SU-DHL-6 (cell line): ENCODE data around the gene EEF1AKMT4.

Experiments
- H2AFZ ChIP-seq: fragments of 200-600 bp; sonication (generic); 2 replicates; pipeline ENCODE4 v1.6.1; 2014; ENCODE audit warnings: low read depth, mild to moderate bottlenecking, moderate library complexity, mixed read lengths, antibody characterized with exemption, low read length; ENCODE audit not compliant: severe bottlenecking
- H3F3A ChIP-seq: fragments of 200-600 bp; shearing (Covaris generic); 2 replicates; pipeline ENCODE4 v1.6.0; 2016; ENCODE audit warnings: antibody characterized with exemption, mild to moderate bottlenecking; ENCODE audit not compliant: insufficient read depth
- H3K27ac ChIP-seq: fragments of 200-600 bp; sonication (generic); 2 replicates; pipeline ENCODE4 v1.5.1; 2016; ENCODE audit warnings: low read depth, mild to moderate bottlenecking, low read length, moderate library complexity, mixed read lengths
- H3K27me3 ChIP-seq: fragments of 200-600 bp; sonication (generic), shearing (Covaris generic); 2 replicates; pipeline ENCODE4 v1.6.0; 2014; ENCODE audit warnings: mild to moderate bottlenecking, low read length
- H3K36me3 ChIP-seq: fragments of 200-600 bp; sonication (generic); 2 replicates; pipeline ENCODE4 v1.6.1; 2014; ENCODE audit warnings: mild to moderate bottlenecking, low read length, mixed read lengths
- H3K4me2 ChIP-seq: fragments of 300-600, 200-600 bp; shearing (Covaris generic), sonication (generic); 2 replicates; pipeline ENCODE4 v1.6.0; 2014; ENCODE audit warnings: low read length, low read depth, mild to moderate bottlenecking; ENCODE audit not compliant: poor library complexity, severe bottlenecking
- H3K4me3 ChIP-seq: fragments of 200-600 bp; sonication (generic); 2 replicates; pipeline ENCODE4 v1.5.1; 2014; ENCODE audit warnings: antibody characterized with exemption, low read length, mild to moderate bottlenecking, mixed read lengths; ENCODE audit not compliant: insufficient read depth, poor library complexity, severe bottlenecking
- H3K79me2 ChIP-seq: fragments of 200-600 bp; sonication (generic); 2 replicates; pipeline ENCODE4 v1.6.1; 2014; ENCODE audit warnings: mild to moderate bottlenecking, low read length, moderate library complexity; ENCODE audit not compliant: insufficient read depth
- H3K9ac ChIP-seq: fragments of 200-600 bp; sonication (generic); 2 replicates; pipeline ENCODE4 v1.7.0; 2014; ENCODE audit warnings: mild to moderate bottlenecking, low read length
- H3K9me2 ChIP-seq: fragments of 200-600 bp; sonication (generic); replicated peaks from 2 replicates; pipeline ENCODE4 v1.6.1; 2014; ENCODE audit warnings: low read length; ENCODE audit not compliant: insufficient read depth
- H3K9me3 ChIP-seq: fragments of 200-600 bp; sonication (generic); 2 replicates; pipeline ENCODE4 v1.6.1; 2014; ENCODE audit warnings: low read length, mixed read lengths; ENCODE audit not compliant: insufficient read depth
- H4K20me1 ChIP-seq: fragments of 200-600 bp; sonication (generic); 2 replicates; pipeline ENCODE4 v1.6.1; 2014; ENCODE audit warnings: low read depth, mild to moderate bottlenecking, antibody characterized with exemption, low read length, moderate library complexity, mixed read lengths
- CTCF ChIP-seq: fragments of 200-600 bp; sonication (generic); IDR thresholded peaks from one replicate; pipeline ENCODE4 v1.5.1; 2017; ENCODE audit warnings: antibody characterized with exemption, mild to moderate bottlenecking, low read length, moderate library complexity; ENCODE audit not compliant: insufficient read depth, poor library complexity, severe bottlenecking
- EZH2phosphoT487 ChIP-seq: fragments of 200-600 bp; sonication (generic), shearing (Covaris generic); conservative IDR thresholded peaks from 2 replicates; pipeline ENCODE4 v1.6.1; 2018; ENCODE audit warnings: mild to moderate bottlenecking, antibody characterized with exemption, low read length, moderate library complexity, mixed read lengths

EEF1AKMT4 gene

GRCh38 chr3:184236033-184236410 lies 13.4 kb upstream of the EEF1AKMT4 start:
- no peaks in the 10 kb centered on the region for H3K9me2 ChIP-seq
- TF ChIP-seq CTCF (no peak), EZH2phosphoT487 (no peak)
- no peaks in the 10 kb centered on the region for H3K36me3 ChIP-seq
- no peak overlapping the region for H3K4me2 ChIP-seq
- no peak overlapping the region for H3K27ac ChIP-seq
- H3K79me2 ChIP-seq: no peaks in the 10 kb centered on the region
- H2AFZ ChIP-seq: no peak overlapping the region
- H3K9ac ChIP-seq: no peak overlapping the region
- H3K27me3 ChIP-seq: no peaks in the 10 kb centered on the region
- no peaks in the 10 kb centered on the region for H3K9me3 ChIP-seq
- no peak overlapping the region for H3K4me3 ChIP-seq
- H4K20me1 ChIP-seq: no peaks in the 10 kb centered on the region
- H3F3A ChIP-seq: peaks cover 6% of the 10 kb centered on the region; the same call in 1 of the 2 replicates

GRCh38 chr3:184236636-184237035 lies 12.8 kb upstream of the EEF1AKMT4 start:
- Histone ChIP-seq H3K9me2 (no peaks in the 10 kb centered on the region), H3F3A (peaks cover 6% of the 10 kb centered on the region; the same call in 1 of the 2 replicates), H3K4me3 (no peak overlapping the region), H3K9ac (no peak overlapping the region), H3K79me2 (no peaks in the 10 kb centered on the region), H3K4me2 (no peak overlapping the region), H2AFZ (no peak overlapping the region), H3K36me3 (no peaks in the 10 kb centered on the region), H3K27ac (no peak overlapping the region), H3K9me3 (no peaks in the 10 kb centered on the region), H4K20me1 (no peaks in the 10 kb centered on the region), H3K27me3 (no peaks in the 10 kb centered on the region)
- TF ChIP-seq EZH2phosphoT487 (no peak), CTCF (no peak)

GRCh38 chr3:184237211-184237610 lies 12.3 kb upstream of the EEF1AKMT4 start:
- Histone ChIP-seq H3K9me3 (no peaks in the 10 kb centered on the region), H3F3A (peaks cover 6% of the 10 kb centered on the region; the same call in 1 of the 2 replicates), H3K36me3 (no peaks in the 10 kb centered on the region), H2AFZ (no peak overlapping the region), H3K4me3 (no peak overlapping the region), H3K4me2 (no peak overlapping the region), H4K20me1 (no peaks in the 10 kb centered on the region), H3K9me2 (no peaks in the 10 kb centered on the region), H3K27ac (no peak overlapping the region), H3K79me2 (no peaks in the 10 kb centered on the region), H3K27me3 (no peaks in the 10 kb centered on the region), H3K9ac (no peak overlapping the region)
- TF ChIP-seq CTCF: no peak
- TF ChIP-seq EZH2phosphoT487: no peak

- no peak overlapping the region for H3K4me2 ChIP-seq
- no peaks in the 10 kb centered on the region for H3K9me3 ChIP-seq
- no peaks in the 10 kb centered on the region for H4K20me1 ChIP-seq
- TF ChIP-seq EZH2phosphoT487: no peak
- no peak for TF ChIP-seq CTCF
- no peak overlapping the region for H3K27ac ChIP-seq
- H3F3A ChIP-seq: peaks cover 6% of the 10 kb centered on the region; the same call in 1 of the 2 replicates
- no peaks in the 10 kb centered on the region for H3K36me3 ChIP-seq
- no peaks in the 10 kb centered on the region for H3K27me3 ChIP-seq
- H3K9me2 ChIP-seq: no peaks in the 10 kb centered on the region
- no peak overlapping the region for H2AFZ ChIP-seq
- H3K9ac ChIP-seq: no peak overlapping the region
- no peaks in the 10 kb centered on the region for H3K79me2 ChIP-seq
- no peak overlapping the region for H3K4me3 ChIP-seq
These were observed 11.7 kb upstream of the EEF1AKMT4 start for GRCh38 chr3:184237807-184238206.
